Stimulated activated naive CD4-positive, alpha-beta T cell treated with Interleukin-2 at 50 U/mL for 16 hours (primary cell): Measurements from ENCODE around the gene GOLGA6L7.
"Not testable (repeated sequence)": the region's sequence is repeated elsewhere in the genome, so short reads cannot be mapped to it uniquely, and the experiment has no call there.

Experiments used
- DNase-seq: peaks from one replicate; lab custom pipeline; 2025; lab: John Stamatoyannopoulos, UW

Gene GOLGA6L7

GRCh38 chr15:28848521-28848920 is at the start of gene GOLGA6L7:
Gene GOLGA6L7 (minus strand): TSS chr15:28848644. CDS start chr15:28848549, 95 bp downstream.
- not testable (repeated sequence) for DNase-seq

DNA sequence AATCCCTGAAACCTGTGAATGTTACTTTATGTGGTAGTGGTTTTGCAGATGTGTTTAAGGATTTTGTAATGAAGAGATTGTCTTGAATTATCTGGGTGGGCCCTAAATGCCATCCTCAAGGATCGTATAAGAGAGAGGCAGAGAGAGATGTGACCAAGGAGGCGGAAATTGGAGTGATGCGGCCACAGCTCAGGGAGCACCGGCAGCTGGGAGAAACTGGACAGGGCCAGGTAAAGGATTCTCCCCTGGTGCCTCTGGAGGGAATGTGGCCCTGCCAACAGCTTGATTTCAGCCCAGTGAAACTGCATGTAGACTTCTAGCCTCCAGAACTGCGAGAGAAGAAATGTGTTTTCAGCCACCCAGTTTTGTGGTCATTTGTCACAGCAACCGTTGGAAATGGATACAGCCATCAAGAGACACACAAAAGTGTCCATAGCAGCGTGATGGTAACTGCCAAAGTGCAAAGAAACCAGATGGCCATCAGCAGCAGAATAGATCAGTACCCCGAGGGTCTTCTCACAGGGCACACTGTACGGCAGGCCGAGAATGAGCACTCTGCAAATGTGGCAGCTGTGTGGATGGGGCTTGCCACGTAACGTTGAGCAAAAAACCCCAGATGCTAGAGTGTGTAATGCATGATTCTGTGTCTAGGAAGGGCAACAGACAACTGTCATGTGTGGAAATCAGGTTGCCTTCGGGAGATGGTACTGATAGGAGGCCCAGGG is 49.6 kb upstream of the GOLGA6L7 start:
- DNase-seq, result no peak

- no peak for DNase-seq
Observed at GRCh38 chr15:28896951-28897350, 48.5 kb upstream of the GOLGA6L7 start.

- no peak for DNase-seq
Observed at GRCh38 chr15:28895566-28895965, 47.1 kb upstream of the GOLGA6L7 start.

DNA sequence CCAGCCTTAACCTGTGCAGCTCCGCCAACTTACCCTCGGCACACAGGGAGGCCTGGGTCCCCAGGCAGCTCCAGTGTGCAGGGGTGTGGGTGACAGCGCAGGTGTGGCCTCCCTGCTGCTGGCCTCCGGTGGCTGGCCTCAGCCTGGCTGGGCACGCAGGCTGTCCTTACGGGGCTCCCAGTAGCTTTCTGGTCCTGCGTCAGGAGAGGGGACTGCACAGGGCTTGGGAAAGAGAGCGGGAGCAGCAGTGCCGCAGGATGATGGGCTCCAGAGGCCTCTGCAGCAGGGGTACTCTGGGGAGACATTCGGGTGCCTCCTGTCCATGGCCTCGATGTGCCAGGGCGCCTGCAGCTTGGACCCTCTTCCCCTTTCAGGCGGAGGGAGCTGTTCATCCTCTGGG is 46.7 kb upstream of the GOLGA6L7 start:
- DNase-seq, result no peak

GRCh38 chr15:28894631-28895030 is 46.2 kb upstream of the GOLGA6L7 start:
- no peak for DNase-seq

DNA sequence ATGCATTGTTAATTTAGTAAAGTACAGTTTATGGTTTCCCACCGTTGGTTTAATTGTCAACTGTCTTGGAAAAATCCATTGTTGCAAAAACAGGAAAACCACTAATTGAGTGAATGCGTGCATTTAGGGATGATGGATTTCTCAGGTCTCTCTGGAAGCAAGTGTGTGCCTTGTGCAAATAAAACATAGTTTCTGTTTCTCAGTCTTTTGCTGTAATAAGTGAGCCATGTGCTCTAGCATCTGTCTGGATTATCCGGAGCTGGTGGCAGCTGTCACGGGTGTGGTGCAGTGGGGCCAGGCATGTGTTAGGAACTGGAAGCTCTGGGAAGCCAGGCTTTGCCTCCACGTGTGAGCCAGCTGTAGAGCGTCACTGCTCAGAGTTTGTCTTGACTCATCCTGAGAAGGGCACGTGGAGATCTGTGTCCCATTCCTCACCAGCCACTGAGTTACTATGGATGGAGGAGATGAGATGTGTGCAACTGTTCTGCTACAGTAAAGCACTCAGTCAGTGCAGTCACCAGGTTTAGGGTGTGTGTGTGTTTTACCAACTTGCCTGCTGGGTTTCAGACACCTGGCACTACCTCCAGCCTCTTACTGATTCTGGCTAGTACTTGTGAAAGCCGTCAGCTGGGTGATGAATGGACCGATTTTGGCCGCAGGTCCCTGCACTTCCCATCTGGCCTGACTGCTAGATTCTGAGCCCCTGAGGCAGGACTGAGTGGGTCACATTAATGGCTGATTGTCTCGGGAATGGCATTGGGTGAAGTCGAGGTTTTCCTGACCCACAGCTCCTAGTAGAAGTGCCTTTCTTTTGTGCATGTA is 44.6 kb upstream of the GOLGA6L7 start:
- no peak for DNase-seq

- DNase-seq, result no peak
Observed at GRCh38 chr15:28891588-28891987, 43.1 kb upstream of the GOLGA6L7 start.

GRCh38 chr15:28890711-28891495 is 42.5 kb upstream of the GOLGA6L7 start:
- no peak for DNase-seq

DNA sequence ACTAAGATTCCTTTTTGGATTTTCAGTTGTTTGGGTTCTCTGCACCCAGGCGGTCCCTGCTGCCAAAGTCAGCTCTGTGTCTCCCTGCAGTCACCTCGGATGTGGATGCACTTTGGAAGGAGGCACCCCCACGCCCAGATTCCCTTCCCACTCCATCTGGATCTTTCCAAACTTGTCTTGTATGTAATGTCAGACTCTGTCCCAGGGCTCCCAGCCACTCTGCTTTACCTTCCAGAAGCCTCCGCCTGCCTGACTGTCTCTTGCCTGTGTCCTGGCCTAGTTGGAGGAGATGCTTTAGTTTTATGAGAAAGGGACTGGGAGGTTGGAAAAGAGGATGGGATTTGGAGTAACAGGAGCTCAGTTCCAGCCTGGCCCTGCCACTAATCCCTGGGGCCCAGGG is 41.8 kb upstream of the GOLGA6L7 start:
- not testable (repeated sequence) for DNase-seq

- not testable (repeated sequence) for DNase-seq
Observed at GRCh38 chr15:28889871-28890270, 41.4 kb upstream of the GOLGA6L7 start.

DNA sequence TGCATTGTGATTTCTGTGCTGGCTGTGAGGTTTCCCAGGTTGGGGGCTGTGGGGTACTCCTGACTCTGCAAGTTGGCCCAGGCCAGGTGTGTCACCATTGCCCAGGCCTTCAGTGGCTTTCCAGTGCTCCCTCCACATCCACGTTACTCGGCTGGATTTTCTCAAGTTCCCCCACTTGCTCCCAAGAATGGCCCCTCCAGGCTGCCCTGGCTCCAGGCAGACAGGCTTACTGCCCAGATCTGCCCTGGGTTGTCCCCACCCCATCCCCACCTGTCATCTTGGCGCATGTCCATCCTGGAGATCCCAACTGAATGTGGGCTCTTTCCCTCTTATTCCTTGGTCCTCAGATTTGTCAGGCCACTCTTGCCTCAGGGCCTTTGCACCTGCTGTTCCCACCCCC is 40.9 kb upstream of the GOLGA6L7 start:
- no peak for DNase-seq

DNA sequence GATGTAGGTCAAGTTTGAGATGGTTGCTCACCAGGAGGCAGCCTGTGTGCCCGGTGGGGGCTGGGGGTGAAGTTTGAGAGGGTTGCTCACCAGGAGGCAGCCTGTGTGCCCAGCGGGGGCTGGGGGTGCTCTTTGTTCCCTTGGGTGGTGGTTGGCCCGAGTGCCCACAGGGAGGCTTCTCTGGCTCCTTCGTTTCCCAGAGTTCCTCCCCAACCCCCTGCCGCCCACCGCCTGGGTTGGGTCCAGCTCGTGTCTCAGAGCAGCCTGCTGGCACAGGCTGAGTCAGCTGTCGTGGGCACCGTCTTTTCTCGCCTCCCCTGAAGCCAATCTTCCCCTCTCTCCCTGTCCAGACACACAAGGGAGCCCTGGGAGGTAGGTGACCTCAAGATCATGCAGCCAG is 40.5 kb upstream of the GOLGA6L7 start:
- DNase-seq, result no peak

GRCh38 chr15:28888302-28888894 is 40.0 kb upstream of the GOLGA6L7 start:
- no peak for DNase-seq

GRCh38 chr15:28887339-28888174 is 39.1 kb upstream of the GOLGA6L7 start:
- no peak for DNase-seq

DNA sequence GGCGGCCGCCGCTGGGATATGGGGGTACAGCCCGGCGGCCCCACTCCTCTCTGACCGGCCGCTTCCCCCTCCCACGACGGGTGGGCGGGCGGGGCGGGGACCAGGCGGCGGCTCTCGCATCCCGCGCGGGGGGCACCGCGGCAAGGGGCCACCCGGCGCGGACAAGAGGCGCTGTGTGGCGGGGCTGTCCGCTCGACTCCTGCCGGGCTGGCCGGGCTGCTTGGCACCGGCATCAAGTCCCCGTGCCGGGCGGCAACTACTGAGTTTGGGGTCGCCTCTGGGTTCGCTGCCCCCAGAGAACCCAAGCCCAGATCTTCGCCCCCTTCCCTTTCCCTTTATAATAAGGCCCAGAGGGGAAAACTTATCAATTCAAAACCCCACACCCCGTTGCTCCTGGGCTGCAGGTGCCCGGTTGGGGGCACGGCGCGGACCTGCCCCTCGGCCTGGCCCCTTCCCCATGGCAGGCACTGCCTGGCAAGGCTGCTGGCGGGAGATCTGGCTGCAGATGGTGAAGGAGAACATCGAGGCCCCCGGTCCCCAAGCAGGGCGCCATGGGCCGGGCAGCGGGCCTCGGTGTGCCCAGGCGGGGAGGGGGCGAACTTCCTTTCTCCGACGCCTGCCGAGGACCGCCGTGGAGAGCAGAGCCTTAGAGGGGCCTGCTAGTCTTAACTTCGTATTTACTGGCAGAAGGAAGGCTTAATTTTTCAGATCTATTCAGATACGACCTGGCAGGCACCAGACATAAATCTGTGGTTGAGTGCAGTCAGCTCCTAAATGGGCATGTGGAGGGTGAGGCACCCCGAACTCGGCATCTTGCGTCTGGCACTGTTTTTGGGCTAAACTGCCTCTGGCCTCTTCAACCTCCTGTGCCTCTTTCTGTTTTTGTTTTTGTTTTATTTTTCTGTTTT is 38.2 kb upstream of the GOLGA6L7 start:
- DNase-seq, result no peak

DNA sequence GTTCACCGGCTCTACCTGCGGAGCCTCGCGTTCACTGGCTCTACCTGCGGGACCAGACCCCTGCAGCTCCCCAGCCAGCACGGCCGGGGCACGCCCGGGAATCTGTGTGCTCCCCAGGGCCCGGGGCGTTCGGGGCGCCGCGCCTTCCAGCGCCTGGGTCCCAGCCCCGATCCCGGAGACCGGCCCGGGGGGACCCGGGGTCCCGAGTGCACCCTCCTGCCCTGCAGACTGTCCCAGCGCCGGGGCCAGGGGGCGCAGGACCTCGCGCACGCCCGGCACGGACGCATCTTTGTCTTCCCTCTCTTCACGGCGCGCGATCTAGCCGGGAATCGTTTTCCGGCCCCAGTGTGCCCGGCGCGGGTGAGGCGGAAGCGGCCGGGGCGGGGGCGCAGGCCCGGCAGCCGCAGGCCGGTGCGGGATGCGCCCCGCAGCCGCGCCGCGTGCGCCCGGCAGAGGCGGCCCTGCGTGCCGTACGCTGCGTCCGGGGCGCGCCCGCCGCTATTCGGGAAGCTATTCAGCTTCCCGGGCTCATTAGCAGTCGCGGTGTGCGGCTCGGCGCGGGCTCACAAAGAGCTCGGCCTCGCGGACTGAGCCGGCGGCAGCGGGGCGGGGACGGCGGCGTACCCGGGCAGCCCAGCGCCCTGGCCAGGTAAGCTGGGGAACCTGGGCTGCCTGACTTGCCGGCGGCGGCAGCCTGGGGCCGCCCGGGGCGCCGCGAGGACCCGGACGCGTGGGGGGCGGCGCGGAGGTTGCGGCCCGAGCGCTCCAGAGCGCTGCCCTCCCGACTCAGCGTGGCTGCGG is 37.4 kb upstream of the GOLGA6L7 start, which contains the start of gene APBA2:
Gene APBA2, plus strand, starts transcription at position 345 of the 801 bp plus-strand sequence. CDS start 167,911 bp downstream, outside the sequence.
- DNase-seq, result no peak

DNA sequence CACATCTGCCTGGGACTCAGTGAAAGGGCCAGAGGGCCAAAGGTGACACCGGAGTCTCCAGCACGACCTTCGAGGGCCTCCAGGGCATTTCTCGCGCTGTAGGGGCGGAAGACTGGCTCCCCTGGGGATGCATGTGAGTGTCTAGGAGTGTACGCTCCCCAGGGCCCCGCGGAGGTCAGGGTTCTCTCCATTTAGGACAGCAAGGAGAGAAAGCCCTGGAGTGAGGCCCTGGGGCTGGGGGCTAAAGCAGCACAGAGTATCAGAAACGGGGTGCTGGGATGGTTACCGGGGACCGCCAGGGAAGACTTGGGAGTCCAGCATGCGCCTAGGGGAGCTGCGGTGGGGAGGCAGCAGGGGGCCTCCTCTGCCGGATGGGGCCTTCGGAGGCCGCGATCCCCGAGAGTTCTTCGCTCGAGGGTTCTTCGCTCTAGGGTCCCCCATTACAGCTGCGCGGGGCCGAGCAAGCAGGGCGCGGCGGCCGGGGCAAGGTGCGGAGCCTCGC is 36.7 kb upstream of the GOLGA6L7 start:
- DNase-seq, result no peak
